ENCODE measurements around the gene CES2. TPM values are rescaled to one million over a fixed set of nuclear protein-coding genes. Genes with fewer than 3 reads are reported as not detected.

Gene CES2
- total and polyA plus RNA-seq, 9 of the 15 experiments (the other 6 are each of a cell fraction or from before 2014, with no cell fraction given), result 2.2 to 37.9 (median 24.4) TPM

- TF ChIP-seq HDGF (IDR thresholded peaks at IDR 0.05) (peak; percentile 82; the same call in 1 of the 2 replicates), MEIS2 (IDR thresholded peaks at IDR 0.05; ENCODE audit: partially characterized antibody) (peak; percentile 7), ZNF75A (CRISPR knock-in tag; IDR thresholded peaks at IDR 0.05) (no peak), CREM (IDR thresholded peaks at IDR 0.05; ENCODE audit: low read depth) (0 out of 2 replicates have a peak, but pooled peaks have one; percentile 15), NBN (IDR thresholded peaks at IDR 0.05; ENCODE audit: low read depth) (0 out of 2 replicates have a peak, but pooled peaks have one; percentile 58), RAD21 (CRISPR knock-in tag; conservative IDR thresholded peaks at IDR 0.05 in 1 of 2, IDR thresholded peaks at IDR 0.05 in 1 of 2) (peak in 1 of 2 experiments; percentile 43; a peak in 2 of 4 replicates), L3MBTL2 (IDR thresholded peaks at IDR 0.05) (0 out of 2 replicates have a peak, but pooled peaks have one; percentile 26), MAZ (CRISPR knock-in tag; conservative IDR thresholded peaks at IDR 0.05 in 1 of 2, IDR thresholded peaks at IDR 0.05 in 1 of 2) (0 out of 4 replicates have a peak, but pooled peaks of 1 of the 2 experiments have one; percentile 11), ZNF311 (CRISPR knock-in tag; IDR thresholded peaks at IDR 0.05) (no peak), CTBP1 (IDR thresholded peaks at IDR 0.05; ENCODE audit: borderline replicate concordance) (peak; percentile 46; the same call in 1 of the 2 replicates), PHF21A (IDR thresholded peaks at IDR 0.05; ENCODE audit: borderline replicate concordance, low read depth) (no peak), ZBTB1 (CRISPR knock-in tag; IDR thresholded peaks at IDR 0.05; ENCODE audit: borderline replicate concordance, low read depth) (no peak), STAT5A (IDR thresholded peaks at IDR 0.05; ENCODE audit: borderline replicate concordance, low read length) (no peak), MTA3 (IDR thresholded peaks at IDR 0.05; ENCODE audit: borderline replicate concordance) (peak; percentile 61; the same call in 1 of the 2 replicates), COPS2 (conservative IDR thresholded peaks at IDR 0.05) (no peak), CTCFL (IDR thresholded peaks at IDR 0.05; ENCODE audit: borderline replicate concordance, insufficient read depth, low read depth, low read length, poor library complexity, severe bottlenecking) (peak; percentile 77), TOE1 (IDR thresholded peaks at IDR 0.05; ENCODE audit: borderline replicate concordance) (0 out of 2 replicates have a peak, but pooled peaks have one; percentile 25), TOE1 (CRISPR knock-in tag; IDR thresholded peaks at IDR 0.05; ENCODE audit: borderline replicate concordance, low read depth) (no peak)
Observed at GRCh38 chr16:66961065-66961744, 25.9 kb downstream of the CES2 start, which contains the start of gene CES3 (continued).
